Hematopoietic multipotent progenitor cell treated with erythropoietin and hydrocortisone succinate and interleukin-3 and kit ligand, for 17 days (in vitro differentiated cells): Measurements from ENCODE around the gene NDUFA9.

Experiments
- DNase-seq: peaks from one replicate; pipeline ENCODE4 v3.0.0-alpha.2; 2015; ENCODE audit warnings: low spot score

The NDUFA9 gene

GRCh38 chr12:4648501-4649357, at the start of gene NDUFA9, which contains the start of gene AKAP3:
NDUFA9 (plus strand) TSS chr12:4649114; CDS start chr12:4649127, 13 bp downstream.
AKAP3 (minus strand) TSS chr12:4649051; CDS start chr12:4638196, 10,855 bp downstream.
- DNase-seq: peak; percentile 82

- no peak for DNase-seq
Measured at GRCh38 chr12:4603421-4603820, 45.5 kb upstream of the NDUFA9 start.

DNA sequence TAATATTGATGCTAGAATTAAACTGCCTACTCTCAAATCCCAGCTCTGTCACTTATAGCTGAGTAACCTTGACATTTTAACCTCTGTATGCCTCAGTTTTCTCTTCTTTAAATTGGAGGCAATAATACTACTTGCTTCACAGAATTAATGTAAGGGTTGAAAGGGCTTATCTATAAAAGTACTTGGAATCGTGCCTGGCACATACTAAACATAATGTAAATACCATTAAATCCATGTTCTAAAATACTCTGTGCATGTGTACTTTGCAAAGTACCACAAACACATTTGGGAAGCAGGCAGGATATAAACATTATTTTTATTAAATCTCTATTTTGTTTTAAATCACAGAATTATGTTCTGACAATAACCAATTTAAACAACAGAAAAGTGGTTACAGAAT, 45.0 kb upstream of the NDUFA9 start:
- no peak for DNase-seq

GRCh38 chr12:4604684-4605193, 44.2 kb upstream of the NDUFA9 start:
- peak; percentile 81 for DNase-seq

DNA sequence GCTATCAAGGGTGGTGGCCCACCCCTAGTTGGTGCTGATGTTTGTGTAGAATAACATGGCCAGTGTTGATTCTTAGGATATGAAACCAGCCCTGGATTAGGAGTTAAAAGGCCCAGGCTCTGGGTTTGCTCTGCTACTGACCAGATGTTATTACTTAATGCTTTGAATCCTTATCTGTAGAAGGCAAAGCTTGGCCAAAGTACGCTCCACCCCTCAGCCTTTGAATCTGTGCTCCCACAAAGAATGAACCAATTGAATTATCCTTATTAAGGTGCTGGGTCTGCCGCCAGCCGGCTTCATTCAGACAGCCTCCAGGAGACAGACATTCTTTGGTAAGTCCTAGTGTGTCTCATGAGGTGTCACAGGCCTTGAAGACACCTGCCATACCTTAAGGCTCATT, 41.9 kb upstream of the NDUFA9 start:
- no peak for DNase-seq

- no peak for DNase-seq
Measured at GRCh38 chr12:4609071-4609470, 39.8 kb upstream of the NDUFA9 start.

DNA sequence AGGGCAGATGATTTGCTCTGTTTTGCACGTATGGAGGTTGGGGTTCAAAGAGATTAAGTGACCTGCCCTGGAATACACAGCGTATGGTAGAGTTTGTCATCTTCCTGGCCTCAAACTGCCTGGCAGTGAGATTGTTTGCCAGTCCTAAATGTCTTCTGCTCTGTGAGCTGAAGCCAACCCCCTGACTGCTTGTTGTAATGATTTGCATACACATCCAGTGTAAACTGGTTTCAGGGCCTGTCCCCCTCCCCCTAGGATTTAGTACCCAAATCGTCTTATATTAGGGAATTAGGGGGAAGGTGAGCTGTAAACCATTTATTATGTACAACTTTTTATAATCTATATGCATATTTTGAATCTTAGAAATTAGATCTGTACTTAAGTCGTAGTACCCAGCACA, 38.4 kb upstream of the NDUFA9 start:
- DNase-seq: no peak

DNA sequence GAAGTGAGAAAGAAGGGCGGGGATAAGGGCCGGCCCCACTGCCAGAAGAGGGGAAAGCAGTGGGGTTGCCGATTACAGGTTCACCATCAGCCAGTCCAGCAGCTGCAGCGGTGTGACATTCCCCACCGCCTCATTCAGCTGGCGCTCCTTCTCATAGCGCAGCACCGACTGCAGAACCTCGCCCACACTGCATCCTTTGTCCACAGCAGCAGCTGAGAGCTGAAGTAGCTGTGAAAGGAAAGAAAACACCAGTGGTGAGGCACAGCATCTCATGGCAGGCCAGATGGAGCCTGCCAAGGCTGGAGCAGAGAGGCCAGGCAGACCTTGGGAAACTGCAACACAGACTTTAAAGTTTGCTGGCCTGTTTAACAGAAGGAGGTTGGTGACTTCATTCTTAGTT, 33.2 kb upstream of the NDUFA9 start:
- no peak for DNase-seq

- DNase-seq: no peak
Measured at GRCh38 chr12:4621511-4621910, 27.4 kb upstream of the NDUFA9 start.

- no peak for DNase-seq
Measured at GRCh38 chr12:4626543-4626942, 22.4 kb upstream of the NDUFA9 start.

- DNase-seq: no peak
Measured at GRCh38 chr12:4628406-4628805, 20.5 kb upstream of the NDUFA9 start.

DNA sequence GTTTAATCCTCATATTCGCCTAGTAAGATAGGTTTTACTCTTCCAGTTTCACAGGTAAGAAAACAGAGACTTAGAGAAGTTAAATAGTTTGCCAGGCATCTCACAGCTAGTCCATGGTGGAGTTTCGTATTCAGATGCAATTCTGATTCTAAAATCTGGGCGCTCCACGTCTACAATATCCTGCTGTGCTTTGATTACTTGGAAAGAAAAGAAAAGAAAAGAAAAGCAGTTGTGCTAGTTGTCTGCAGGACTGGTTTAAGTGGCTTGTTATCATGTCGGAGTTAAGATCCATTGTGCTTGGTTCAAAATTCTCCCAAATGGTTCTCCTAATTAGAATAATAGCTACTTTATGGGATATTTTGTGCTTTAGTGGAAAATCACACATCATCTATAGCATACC, 18.7 kb upstream of the NDUFA9 start:
- no peak for DNase-seq

GRCh38 chr12:4643747-4644146, 5.2 kb upstream of the NDUFA9 start:
- DNase-seq: no peak

DNA sequence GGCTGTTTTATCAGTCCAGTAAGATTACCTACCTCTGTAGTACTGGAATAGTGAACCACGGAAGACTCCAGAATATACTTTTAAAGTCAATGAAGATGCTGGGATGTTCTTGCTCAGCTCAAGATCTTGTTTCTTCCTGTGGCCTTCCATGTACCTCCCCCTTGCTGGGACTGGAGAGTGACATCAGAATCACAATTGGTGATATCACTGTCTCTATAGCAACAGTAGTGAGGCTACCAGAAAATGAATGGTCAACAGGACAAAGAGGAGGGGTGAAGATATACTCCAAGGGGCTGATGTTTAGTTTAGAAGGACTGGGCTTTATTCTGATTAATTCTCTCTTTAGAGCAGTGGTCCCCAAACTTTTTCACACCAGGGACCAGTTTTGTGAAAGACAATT, 3.9 kb upstream of the NDUFA9 start:
- DNase-seq: no peak

GRCh38 chr12:4648104-4648500, 812 bp upstream of the NDUFA9 start:
- DNase-seq: no peak

GRCh38 chr12:4649358-4649661, 396 bp downstream of the NDUFA9 start:
- DNase-seq: no peak

DNA sequence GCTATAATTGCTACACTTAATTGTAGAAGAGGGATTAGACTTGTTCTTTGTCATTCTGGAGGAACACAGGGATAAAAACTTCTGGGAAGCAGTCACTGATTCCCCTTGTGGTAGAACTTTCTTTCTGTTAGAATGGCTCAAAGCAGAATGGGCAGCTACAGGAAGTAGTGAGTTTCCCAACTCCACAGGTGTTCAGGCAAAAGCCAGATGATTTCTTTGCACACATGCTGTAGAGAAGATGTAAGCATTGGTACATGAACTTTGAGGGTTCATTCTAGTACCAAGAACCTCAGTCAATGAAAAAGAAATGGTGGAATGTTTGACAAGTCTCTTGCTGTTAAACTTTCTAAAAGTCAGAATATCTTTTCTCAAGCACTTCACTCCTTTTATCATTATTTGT, 4.3 kb downstream of the NDUFA9 start:
- DNase-seq: no peak

GRCh38 chr12:4653691-4654090, 4.8 kb downstream of the NDUFA9 start:
- DNase-seq: no peak

DNA sequence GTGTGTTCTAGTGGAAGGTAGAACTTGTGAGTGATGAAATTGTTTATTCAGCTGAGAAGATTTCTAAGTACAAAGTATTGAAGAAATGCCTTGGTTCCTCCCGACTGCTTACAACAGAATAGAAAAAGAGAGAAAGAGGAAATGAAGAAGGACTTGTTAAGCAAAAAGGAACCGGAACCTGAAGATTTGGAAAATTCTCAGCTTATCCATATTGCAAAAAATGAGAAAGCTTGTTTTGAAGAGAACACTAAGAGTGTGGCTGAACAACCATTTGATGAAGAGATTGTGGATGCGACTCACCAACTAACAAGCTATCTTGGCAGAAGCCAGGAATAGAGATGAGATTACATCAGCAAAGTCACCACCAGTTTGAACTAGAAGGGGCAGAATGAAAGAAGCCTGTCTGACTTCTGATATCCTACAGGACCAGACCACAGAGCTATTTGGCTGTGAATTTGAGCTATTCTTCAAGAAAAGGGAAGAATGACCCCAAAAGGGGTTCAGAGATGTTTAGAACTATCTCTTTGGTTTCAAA, 15.1 kb downstream of the NDUFA9 start:
- DNase-seq: no peak

DNA sequence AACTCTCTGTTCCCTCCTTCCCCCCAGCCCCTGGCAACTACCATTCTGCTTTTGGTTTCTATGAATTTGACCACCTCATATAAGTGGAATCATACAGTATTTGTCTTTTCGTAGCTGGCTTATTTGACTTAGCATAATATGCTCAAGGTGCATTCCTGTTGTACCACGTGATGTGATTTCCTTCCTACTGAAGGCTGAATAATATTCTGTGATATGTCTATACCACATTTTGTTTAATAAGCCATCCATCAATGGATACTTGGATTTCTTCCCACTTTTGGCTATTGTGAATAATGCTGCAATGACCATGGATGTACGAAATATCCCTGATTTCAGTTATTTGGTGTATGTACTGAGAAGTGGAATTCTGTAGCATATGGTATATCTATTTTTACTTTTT, 16.3 kb downstream of the NDUFA9 start:
- DNase-seq: no peak

DNA sequence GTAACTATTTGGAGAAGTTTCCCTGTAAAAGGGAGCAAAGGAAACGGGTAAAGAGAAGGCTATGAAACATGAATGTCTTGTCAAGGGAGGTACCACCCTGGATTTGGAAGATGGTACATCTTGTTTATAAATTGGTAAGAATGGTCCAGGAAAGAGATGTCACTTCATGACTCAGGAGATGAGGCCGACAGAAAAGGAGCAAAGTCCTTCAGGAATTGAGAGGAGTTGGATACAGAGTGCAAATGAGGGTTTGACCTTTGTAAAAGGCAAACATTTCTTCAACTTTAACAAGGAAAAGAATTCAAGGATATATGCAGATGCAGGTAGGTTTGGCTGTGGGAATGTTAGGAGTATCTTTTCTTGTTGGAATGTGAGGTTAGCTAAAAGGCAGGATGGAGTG, 30.8 kb downstream of the NDUFA9 start:
- no peak for DNase-seq

- DNase-seq: no peak
Measured at GRCh38 chr12:4681732-4682131, 32.8 kb downstream of the NDUFA9 start.

GRCh38 chr12:4685317-4685716, 36.4 kb downstream of the NDUFA9 start:
- no peak for DNase-seq

DNA sequence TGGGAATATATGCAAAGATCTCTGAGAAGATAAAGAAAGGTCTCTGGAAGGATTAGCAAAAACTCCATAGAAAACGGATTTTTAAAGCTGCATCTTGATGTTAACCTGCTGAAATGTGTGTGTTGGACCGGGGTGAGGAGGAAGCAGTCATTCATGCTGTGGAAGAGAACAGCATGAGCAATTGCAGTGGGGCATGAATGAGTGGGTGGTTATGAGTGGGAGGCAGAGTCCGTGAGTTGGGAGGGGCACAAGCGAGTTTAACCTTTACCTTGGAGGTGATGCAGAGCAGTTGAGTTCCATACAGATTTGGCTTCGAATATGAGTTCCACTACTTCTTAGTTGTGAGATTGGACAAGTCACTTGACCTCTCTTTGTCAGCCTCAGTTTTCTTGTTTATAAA, 41.8 kb downstream of the NDUFA9 start:
- DNase-seq: no peak
